ENCODE data around the gene MFAP3.

Gene MFAP3

GRCh38 chr5:154088801-154089200 lies 50.0 kb downstream of the MFAP3 start:
- H3K4me3 ChIP-seq (ENCODE audit: low read depth, low read length): no peak overlapping the region
- TF ChIP-seq CTCF (IDR thresholded peaks at IDR 0.05; ENCODE audit: low read depth, low read length, missing control alignments): no peak
- no peak for DNase-seq (ENCODE audit: low read depth)

- TF ChIP-seq CTCF (IDR thresholded peaks at IDR 0.05; ENCODE audit: low read depth, low read length, missing control alignments): no peak
- no peak for DNase-seq (ENCODE audit: low read depth)
Observed at GRCh38 chr5:154090656-154091055, 51.9 kb downstream of the MFAP3 start.

GRCh38 chr5:154092356-154093141 lies 53.8 kb downstream of the MFAP3 start:
- no peak for DNase-seq (ENCODE audit: low read depth)
- no peak overlapping the region for H3K4me3 ChIP-seq (ENCODE audit: low read depth, low read length)
- no peak for TF ChIP-seq CTCF (IDR thresholded peaks at IDR 0.05; ENCODE audit: low read depth, low read length, missing control alignments)

More at GRCh38 chr5:154090656-154091055, 51.9 kb downstream of the MFAP3 start:
- no peak overlapping the region for H3K4me3 ChIP-seq (ENCODE audit: low read depth, low read length)

- H3K4me3 ChIP-seq (ENCODE audit: low read depth, low read length): no peak overlapping the region
- TF ChIP-seq CTCF (IDR thresholded peaks at IDR 0.05; ENCODE audit: low read depth, low read length, missing control alignments): no peak
- no peak for DNase-seq (ENCODE audit: low read depth)
Observed at GRCh38 chr5:154093142-154093532, 54.4 kb downstream of the MFAP3 start.

GRCh38 chr5:154095904-154096303 lies 57.1 kb downstream of the MFAP3 start:
- H3K4me3 ChIP-seq (ENCODE audit: low read depth, low read length): no peak overlapping the region
- no peak for DNase-seq (ENCODE audit: low read depth)

GRCh38 chr5:154097031-154097430 lies 58.3 kb downstream of the MFAP3 start:
- no peak overlapping the region for H3K4me3 ChIP-seq (ENCODE audit: low read depth, low read length)
- no peak for DNase-seq (ENCODE audit: low read depth)
- no peak for TF ChIP-seq CTCF (IDR thresholded peaks at IDR 0.05; ENCODE audit: low read depth, low read length, missing control alignments)

More at GRCh38 chr5:154095904-154096303, 57.1 kb downstream of the MFAP3 start:
- no peak for TF ChIP-seq CTCF (IDR thresholded peaks at IDR 0.05; ENCODE audit: low read depth, low read length, missing control alignments)

GRCh38 chr5:154098465-154098864 lies 59.7 kb downstream of the MFAP3 start:
- DNase-seq (ENCODE audit: low read depth): no peak
- no peak overlapping the region for H3K4me3 ChIP-seq (ENCODE audit: low read depth, low read length)
- no peak for TF ChIP-seq CTCF (IDR thresholded peaks at IDR 0.05; ENCODE audit: low read depth, low read length, missing control alignments)

Data from GM12864 (cell line).